Measurements from ENCODE around the gene NR3C2. TPM values are rescaled to one million over a fixed set of nuclear protein-coding genes. Genes with fewer than 3 reads are reported as not detected.
"Not testable (repeated sequence)": the region's sequence is repeated elsewhere in the genome, so short reads cannot be mapped to it uniquely, and the experiment has no call there.

Gene NR3C2
- total RNA-seq, 1 experiment from 2014 or later = 2.8 TPM

GRCh38 chr4:148090503-148091476 lies 351.4 kb downstream of the NR3C2 start:
- intact Hi-C loops (cut with micrococcal nuclease) = no loop called here
- ATAC-seq (no peak), DNase-seq (no peak)
- Histone ChIP-seq H3K4me3 (ENCODE audit: low read length) (no peak overlapping the region), H3K27ac (ENCODE audit: low read length) (no peak overlapping the region), H3K9me3 (ENCODE audit: low read length) (no peaks in the 10 kb centered on the region), H2AFZ (ENCODE audit: low read length) (no peak overlapping the region), H3K4me1 (ENCODE audit: insufficient read depth, low read length) (no peaks in the 10 kb centered on the region), H3K36me3 (ENCODE audit: low read depth, low read length) (no peaks in the 10 kb centered on the region), H3K4me2 (ENCODE audit: low read length) (no peak overlapping the region), H3F3A (ENCODE audit: low read length, unreplicated experiment) (no peaks in the 10 kb centered on the region), H4K20me1 (ENCODE audit: low read length) (no peaks in the 10 kb centered on the region), H3K9me2 (replicated peaks; ENCODE audit: low read length) (no peaks in the 10 kb centered on the region), H3K79me2 (ENCODE audit: low read length) (no peaks in the 10 kb centered on the region), H3K27me3 (ENCODE audit: low read length) (no peaks in the 10 kb centered on the region), H3K9ac (ENCODE audit: low read length) (no peak overlapping the region)
- ChIA-PET POLR2A (ENCODE audit: unreplicated experiment) (no interaction called here), CTCF (no interaction called here)
- BruUV-seq (replicated peaks) = no TSS peak
- no peak for TF ChIP-seq EZH2 (IDR thresholded peaks at IDR 0.05; ENCODE audit: low read length, unreplicated experiment)
- TF ChIP-seq EZH2phosphoT487 (IDR thresholded peaks at IDR 0.05; ENCODE audit: borderline replicate concordance, low read length) = no peak

DNA sequence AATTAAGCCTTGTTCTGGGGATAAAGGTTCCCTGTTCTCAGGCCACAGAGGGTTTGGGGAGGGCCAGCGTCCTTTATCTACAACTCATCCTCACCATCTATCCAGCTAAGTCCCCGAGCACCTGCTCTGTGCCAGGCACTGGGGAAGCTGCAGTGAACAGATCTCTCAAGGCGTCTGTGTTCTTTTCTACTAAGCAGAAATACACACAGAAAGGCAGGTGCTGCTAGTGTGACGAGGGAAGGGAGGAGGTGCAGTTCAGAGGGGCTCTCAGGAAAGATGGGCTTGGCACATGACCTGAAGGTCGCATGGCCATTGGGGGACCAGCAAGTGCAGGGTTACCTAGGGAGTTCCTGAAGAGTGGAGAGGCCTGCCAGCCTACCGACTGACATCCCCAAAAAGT lies 352.2 kb downstream of the NR3C2 start:
- Histone ChIP-seq H3K36me3 (ENCODE audit: low read depth, low read length) (no peaks in the 10 kb centered on the region), H3F3A (ENCODE audit: low read length, unreplicated experiment) (no peaks in the 10 kb centered on the region), H2AFZ (ENCODE audit: low read length) (no peak overlapping the region), H3K4me1 (ENCODE audit: insufficient read depth, low read length) (no peaks in the 10 kb centered on the region), H3K4me3 (ENCODE audit: low read length) (no peak overlapping the region), H3K4me2 (ENCODE audit: low read length) (no peak overlapping the region), H3K27me3 (ENCODE audit: low read length) (no peaks in the 10 kb centered on the region), H3K9ac (ENCODE audit: low read length) (no peak overlapping the region), H3K27ac (ENCODE audit: low read length) (no peak overlapping the region), H3K9me3 (ENCODE audit: low read length) (no peaks in the 10 kb centered on the region), H3K9me2 (replicated peaks; ENCODE audit: low read length) (no peaks in the 10 kb centered on the region), H4K20me1 (ENCODE audit: low read length) (no peaks in the 10 kb centered on the region), H3K79me2 (ENCODE audit: low read length) (no peaks in the 10 kb centered on the region)
- DNase-seq = no peak
- intact Hi-C loops (cut with micrococcal nuclease) = no loop called here
- no peak for TF ChIP-seq EZH2 (IDR thresholded peaks at IDR 0.05; ENCODE audit: low read length, unreplicated experiment)
- TF ChIP-seq EZH2phosphoT487 (IDR thresholded peaks at IDR 0.05; ENCODE audit: borderline replicate concordance, low read length) = no peak
- TF ChIP-seq, protein P1, sequence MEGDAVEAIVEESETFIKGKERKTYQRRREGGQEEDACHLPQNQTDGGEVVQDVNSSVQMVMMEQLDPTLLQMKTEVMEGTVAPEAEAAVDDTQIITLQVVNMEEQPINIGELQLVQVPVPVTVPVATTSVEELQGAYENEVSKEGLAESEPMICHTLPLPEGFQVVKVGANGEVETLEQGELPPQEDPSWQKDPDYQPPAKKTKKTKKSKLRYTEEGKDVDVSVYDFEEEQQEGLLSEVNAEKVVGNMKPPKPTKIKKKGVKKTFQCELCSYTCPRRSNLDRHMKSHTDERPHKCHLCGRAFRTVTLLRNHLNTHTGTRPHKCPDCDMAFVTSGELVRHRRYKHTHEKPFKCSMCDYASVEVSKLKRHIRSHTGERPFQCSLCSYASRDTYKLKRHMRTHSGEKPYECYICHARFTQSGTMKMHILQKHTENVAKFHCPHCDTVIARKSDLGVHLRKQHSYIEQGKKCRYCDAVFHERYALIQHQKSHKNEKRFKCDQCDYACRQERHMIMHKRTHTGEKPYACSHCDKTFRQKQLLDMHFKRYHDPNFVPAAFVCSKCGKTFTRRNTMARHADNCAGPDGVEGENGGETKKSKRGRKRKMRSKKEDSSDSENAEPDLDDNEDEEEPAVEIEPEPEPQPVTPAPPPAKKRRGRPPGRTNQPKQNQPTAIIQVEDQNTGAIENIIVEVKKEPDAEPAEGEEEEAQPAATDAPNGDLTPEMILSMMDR (conservative IDR thresholded peaks at IDR 0.05; ENCODE audit: low read depth, low read length) = no peak
- ChIA-PET POLR2A (ENCODE audit: unreplicated experiment) (no interaction called here), CTCF (no interaction called here)
- no peak for ATAC-seq
- BruUV-seq (replicated peaks) = no TSS peak

GRCh38 chr4:148089624-148090023 lies 352.6 kb downstream of the NR3C2 start:
- TF ChIP-seq, protein P1 (conservative IDR thresholded peaks at IDR 0.05; ENCODE audit: low read depth, low read length) = no peak
- no peak for TF ChIP-seq EZH2phosphoT487 (IDR thresholded peaks at IDR 0.05; ENCODE audit: borderline replicate concordance, low read length)
- TF ChIP-seq EZH2 (IDR thresholded peaks at IDR 0.05; ENCODE audit: low read length, unreplicated experiment) = no peak
- Histone ChIP-seq H4K20me1 (ENCODE audit: low read length) (no peaks in the 10 kb centered on the region), H3K27me3 (ENCODE audit: low read length) (no peaks in the 10 kb centered on the region), H2AFZ (ENCODE audit: low read length) (no peak overlapping the region), H3K4me2 (ENCODE audit: low read length) (no peak overlapping the region), H3F3A (ENCODE audit: low read length, unreplicated experiment) (no peaks in the 10 kb centered on the region), H3K9me2 (replicated peaks; ENCODE audit: low read length) (no peaks in the 10 kb centered on the region), H3K4me3 (ENCODE audit: low read length) (no peak overlapping the region), H3K9me3 (ENCODE audit: low read length) (no peaks in the 10 kb centered on the region), H3K27ac (ENCODE audit: low read length) (no peak overlapping the region), H3K4me1 (ENCODE audit: insufficient read depth, low read length) (no peaks in the 10 kb centered on the region), H3K36me3 (ENCODE audit: low read depth, low read length) (no peaks in the 10 kb centered on the region), H3K9ac (ENCODE audit: low read length) (no peak overlapping the region), H3K79me2 (ENCODE audit: low read length) (no peaks in the 10 kb centered on the region)
- CTCF ChIA-PET = no interaction called here
- POLR2A ChIA-PET (ENCODE audit: unreplicated experiment) = no interaction called here
- ATAC-seq (no peak), DNase-seq (no peak)
- BruUV-seq (replicated peaks) = no TSS peak
- intact Hi-C loops (cut with micrococcal nuclease) = no loop called here

- H3K4me2 ChIP-seq (ENCODE audit: low read length); intact Hi-C loops (cut with micrococcal nuclease); H3K79me2 ChIP-seq (ENCODE audit: low read length): not testable (repeated sequence)
These were observed 359.1 kb downstream of the NR3C2 start for GRCh38 chr4:148083073-148083472.

More at GRCh38 chr4:148083073-148083472, 359.1 kb downstream of the NR3C2 start:
- H3K4me1 ChIP-seq (ENCODE audit: insufficient read depth, low read length); H3K9ac ChIP-seq (ENCODE audit: low read length); H3K36me3 ChIP-seq (ENCODE audit: low read depth, low read length); H4K20me1 ChIP-seq (ENCODE audit: low read length); H3F3A ChIP-seq (ENCODE audit: low read length, unreplicated experiment); H3K27ac ChIP-seq (ENCODE audit: low read length); BruUV-seq (replicated peaks); DNase-seq; POLR2A ChIA-PET (ENCODE audit: unreplicated experiment); ATAC-seq; H3K9me2 ChIP-seq (replicated peaks; ENCODE audit: low read length); CTCF ChIA-PET; H3K4me3 ChIP-seq (ENCODE audit: low read length); H3K9me3 ChIP-seq (ENCODE audit: low read length); H3K27me3 ChIP-seq (ENCODE audit: low read length); H2AFZ ChIP-seq (ENCODE audit: low read length): not testable (repeated sequence)
